ENCODE data around the gene EEF2K. TPM values are rescaled to one million over a fixed set of nuclear protein-coding genes. Genes with fewer than 3 reads are reported as not detected.

EEF2K gene
- total and polyA plus RNA-seq, 2 donors, result 5.8 to 8.6 TPM

DNA sequence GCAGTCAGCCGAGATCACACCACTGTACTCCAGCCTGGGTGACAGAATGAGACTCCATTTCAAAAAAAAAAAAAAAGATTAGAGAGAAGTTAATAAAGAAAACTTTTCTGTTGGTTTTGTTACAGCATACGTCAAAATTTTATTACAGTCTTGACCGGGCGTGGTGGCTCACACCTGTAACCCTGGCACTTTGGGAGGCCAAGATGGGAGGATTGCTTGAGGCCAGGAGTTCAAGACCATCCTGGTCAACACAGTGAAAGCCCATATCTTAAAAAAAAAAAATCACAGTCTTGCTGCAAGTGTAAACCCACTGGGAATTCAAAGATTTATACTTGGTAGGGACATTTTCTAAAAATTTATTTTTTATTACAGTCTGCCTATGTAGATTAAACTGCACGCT, 84.9 kb downstream of the EEF2K start:
- no peak for DNase-seq (ENCODE audit: low read depth in 6 of 9, low spot score in 9 of 9)
- Histone ChIP-seq H3K27ac (ENCODE audit: low read depth in 1 of 2, low read length in 1 of 2) (no peak overlapping the region), H3K9me3 (ENCODE audit: control insufficient read depth in 2 of 2, insufficient read depth in 1 of 2, low read length in 1 of 2) (no peaks in the 10 kb centered on the region), H3K36me3 (ENCODE audit: control insufficient read depth in 2 of 2, insufficient read depth in 2 of 2, low read length in 1 of 2) (no peaks in the 10 kb centered on the region), H3K4me1 (ENCODE audit: control insufficient read depth in 2 of 2, insufficient read depth in 2 of 2, low read length in 2 of 2) (no peaks in the 10 kb centered on the region), H3K27me3 (ENCODE audit: control insufficient read depth in 2 of 2, insufficient read depth in 1 of 2, low read length in 1 of 2) (no peaks in the 10 kb centered on the region), H3K4me3 (ENCODE audit: low read length in 2 of 2) (no peak overlapping the region)
- WGBS, result 98% methylated on average over 5 of the region's 5 CpGs

DNA sequence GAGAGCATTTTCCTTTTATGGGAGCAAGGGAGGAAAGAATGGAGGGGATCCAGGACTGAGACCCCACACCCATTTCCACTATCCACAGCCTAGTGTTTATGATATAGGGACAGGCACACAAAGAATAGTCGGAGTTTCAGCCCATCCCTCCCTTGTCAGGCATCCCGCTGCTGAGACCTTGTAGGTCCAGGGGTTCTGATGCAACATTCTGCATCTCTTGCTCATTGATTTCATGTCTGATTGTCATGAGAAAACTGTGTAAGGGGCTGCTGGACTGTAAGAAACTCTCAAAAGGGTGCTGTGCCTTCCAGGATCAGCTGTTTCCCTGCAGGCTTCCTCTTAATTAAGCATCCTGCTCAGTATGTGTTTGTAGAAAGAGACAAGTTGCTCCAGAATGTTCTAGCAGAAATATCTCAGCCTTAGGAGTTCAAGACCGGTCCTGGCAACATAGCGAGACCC, 85.8 kb downstream of the EEF2K start:
- H3K4me1 ChIP-seq (ENCODE audit: control insufficient read depth in 2 of 2, insufficient read depth in 2 of 2, low read length in 2 of 2), result peaks cover 4 to 7% of the 10 kb centered on the region in 2 donors
- DNase-seq (ENCODE audit: low read depth in 6 of 9, low spot score in 9 of 9), result no peak
- H3K27me3 ChIP-seq (ENCODE audit: control insufficient read depth in 2 of 2, insufficient read depth in 1 of 2, low read length in 1 of 2), result no peaks in the 10 kb centered on the region
- WGBS, result 95% methylated on average over 4 of the region's 4 CpGs
- H3K9me3 ChIP-seq (ENCODE audit: control insufficient read depth in 2 of 2, insufficient read depth in 1 of 2, low read length in 1 of 2), result no peaks in the 10 kb centered on the region
- H3K27ac ChIP-seq (ENCODE audit: low read depth in 1 of 2, low read length in 1 of 2), result no peak overlapping the region
- no peak overlapping the region for H3K4me3 ChIP-seq (ENCODE audit: low read length in 2 of 2)
- H3K36me3 ChIP-seq (ENCODE audit: control insufficient read depth in 2 of 2, insufficient read depth in 2 of 2, low read length in 1 of 2), result no peaks in the 10 kb centered on the region

DNA sequence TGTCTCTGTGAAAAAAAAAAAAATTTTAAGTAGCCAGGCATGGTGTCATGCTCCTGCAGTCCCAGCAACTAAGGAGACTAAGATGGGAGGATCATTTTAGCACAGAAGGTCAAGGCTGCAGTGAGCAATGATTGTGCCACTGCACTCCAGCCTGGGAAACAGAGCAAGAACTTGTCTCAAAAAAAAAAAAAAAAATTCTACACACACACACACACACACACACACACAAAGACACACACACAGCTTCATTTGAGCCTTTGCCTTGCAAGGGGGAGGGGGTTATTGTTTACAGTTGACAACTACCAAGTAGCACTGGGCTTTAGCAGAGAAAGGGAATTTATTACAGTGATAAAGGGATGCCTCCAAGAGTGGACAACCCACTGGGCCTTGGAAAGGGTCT, 86.2 kb downstream of the EEF2K start:
- no peaks in the 10 kb centered on the region for H3K27me3 ChIP-seq (ENCODE audit: control insufficient read depth in 2 of 2, insufficient read depth in 1 of 2, low read length in 1 of 2)
- no peaks in the 10 kb centered on the region for H3K36me3 ChIP-seq (ENCODE audit: control insufficient read depth in 2 of 2, insufficient read depth in 2 of 2, low read length in 1 of 2)
- no peak for DNase-seq (ENCODE audit: low read depth in 6 of 9, low spot score in 9 of 9)
- peaks cover 4 to 7% of the 10 kb centered on the region in 2 donors for H3K4me1 ChIP-seq (ENCODE audit: control insufficient read depth in 2 of 2, insufficient read depth in 2 of 2, low read length in 2 of 2)
- no peak overlapping the region for H3K27ac ChIP-seq (ENCODE audit: low read depth in 1 of 2, low read length in 1 of 2)
- H3K4me3 ChIP-seq (ENCODE audit: low read length in 2 of 2), result no peak overlapping the region
- H3K9me3 ChIP-seq (ENCODE audit: control insufficient read depth in 2 of 2, insufficient read depth in 1 of 2, low read length in 1 of 2), result no peaks in the 10 kb centered on the region

DNA sequence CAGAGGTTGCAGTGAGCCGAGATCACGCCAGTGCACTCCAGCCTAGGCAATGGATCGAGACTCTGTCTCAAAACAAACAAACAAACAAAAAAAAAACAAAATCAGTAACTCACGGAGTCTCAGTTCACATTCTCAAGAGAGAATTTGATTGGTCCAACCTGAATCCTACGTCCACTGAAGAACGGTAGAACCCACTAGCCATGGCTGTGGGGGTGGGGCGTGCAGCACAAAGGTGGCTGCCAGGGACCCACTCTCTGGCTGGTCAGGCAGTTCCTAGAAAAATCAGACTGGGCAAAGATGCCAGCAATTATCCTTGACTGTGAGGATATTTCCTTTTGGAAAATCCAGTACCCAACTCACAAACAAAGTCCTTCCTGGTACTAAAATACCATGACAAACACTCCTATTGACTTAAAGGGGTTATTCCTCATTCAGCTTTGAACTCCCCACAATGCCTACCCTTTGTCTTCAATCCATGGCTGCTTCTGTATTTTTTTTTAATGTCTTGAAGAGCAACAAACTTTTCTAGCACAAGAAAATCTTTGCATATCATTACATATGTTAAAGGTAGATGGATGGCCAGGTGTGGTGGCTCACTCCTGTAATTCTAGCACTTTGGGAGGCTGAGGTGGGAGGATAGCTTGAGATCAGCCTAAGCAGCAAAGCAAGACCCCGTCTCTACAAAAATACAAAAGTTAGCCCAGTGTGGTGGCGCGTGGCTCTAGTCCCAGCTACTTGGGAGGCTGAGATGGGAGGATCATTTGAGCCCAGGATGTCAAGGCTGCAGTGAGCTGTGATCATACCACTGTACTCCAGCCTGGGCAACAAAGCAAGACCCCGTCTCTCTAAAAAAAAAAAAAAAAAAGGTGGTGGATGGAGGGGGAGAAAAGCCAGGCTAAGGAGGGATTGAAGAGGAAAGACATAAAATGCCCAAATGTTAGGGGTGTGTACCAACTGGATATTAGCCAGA, 87.3 kb downstream of the EEF2K start:
- Histone ChIP-seq H3K4me1 (ENCODE audit: control insufficient read depth in 2 of 2, insufficient read depth in 2 of 2, low read length in 2 of 2) (peaks cover 6 to 13% of the 10 kb centered on the region in 2 donors), H3K27me3 (ENCODE audit: control insufficient read depth in 2 of 2, insufficient read depth in 1 of 2, low read length in 1 of 2) (no peaks in the 10 kb centered on the region), H3K36me3 (ENCODE audit: control insufficient read depth in 2 of 2, insufficient read depth in 2 of 2, low read length in 1 of 2) (no peaks in the 10 kb centered on the region), H3K4me3 (ENCODE audit: low read length in 2 of 2) (no peak overlapping the region), H3K27ac (ENCODE audit: low read depth in 1 of 2, low read length in 1 of 2) (no peak overlapping the region), H3K9me3 (ENCODE audit: control insufficient read depth in 2 of 2, insufficient read depth in 1 of 2, low read length in 1 of 2) (no peaks in the 10 kb centered on the region)
- 96% methylated on average over 11 of the region's 11 CpGs for WGBS
- no peak for DNase-seq (ENCODE audit: low read depth in 6 of 9, low spot score in 9 of 9)

DNA sequence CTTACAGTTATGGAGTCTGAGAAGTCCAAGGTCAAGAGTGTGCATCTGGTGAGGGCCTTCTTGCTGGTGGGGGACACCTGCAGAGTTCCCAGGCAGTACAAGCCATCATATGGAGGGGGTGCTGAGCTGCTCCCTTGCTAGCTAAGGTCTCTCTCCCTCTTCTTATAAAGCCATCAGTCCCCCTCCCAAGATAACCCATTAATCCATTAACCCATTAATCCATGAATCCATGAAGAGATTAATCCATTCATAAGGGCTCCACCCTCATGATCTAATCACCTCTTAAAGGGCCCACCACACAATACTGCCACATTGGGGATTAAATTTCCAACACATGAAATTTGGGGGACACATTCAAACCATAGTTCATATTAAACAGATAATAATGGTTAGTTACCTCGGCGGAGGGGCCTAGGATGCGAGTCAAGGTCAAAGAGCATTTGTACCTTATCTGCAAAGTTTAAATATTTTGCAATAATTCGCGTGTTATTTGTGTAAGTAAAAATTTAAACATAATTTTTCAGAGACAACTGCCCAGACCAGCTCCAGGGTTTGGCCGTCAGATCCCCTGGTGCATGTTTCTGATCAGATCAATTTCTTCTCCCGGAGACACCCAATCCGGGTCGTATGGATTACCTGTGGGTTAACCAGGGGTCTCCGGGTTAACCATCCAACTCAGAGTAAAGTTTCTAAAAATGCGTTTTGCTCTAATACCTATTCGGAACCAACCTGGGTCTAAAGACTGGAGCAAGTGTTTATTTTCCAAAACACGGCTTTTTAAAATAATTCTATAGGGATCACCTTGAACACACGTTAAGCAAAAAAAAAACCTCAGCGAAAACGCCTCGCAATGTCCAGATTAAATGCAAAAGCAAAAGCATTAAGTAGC, 90.4 kb downstream of the EEF2K start:
- 4% methylated on average over 17 of the region's 17 CpGs for WGBS
- Histone ChIP-seq H3K4me3 (ENCODE audit: low read length in 2 of 2) (peak overlapping the region; percentile 69 to 86), H3K27me3 (ENCODE audit: control insufficient read depth in 2 of 2, insufficient read depth in 1 of 2, low read length in 1 of 2) (no peaks in the 10 kb centered on the region)

DNA sequence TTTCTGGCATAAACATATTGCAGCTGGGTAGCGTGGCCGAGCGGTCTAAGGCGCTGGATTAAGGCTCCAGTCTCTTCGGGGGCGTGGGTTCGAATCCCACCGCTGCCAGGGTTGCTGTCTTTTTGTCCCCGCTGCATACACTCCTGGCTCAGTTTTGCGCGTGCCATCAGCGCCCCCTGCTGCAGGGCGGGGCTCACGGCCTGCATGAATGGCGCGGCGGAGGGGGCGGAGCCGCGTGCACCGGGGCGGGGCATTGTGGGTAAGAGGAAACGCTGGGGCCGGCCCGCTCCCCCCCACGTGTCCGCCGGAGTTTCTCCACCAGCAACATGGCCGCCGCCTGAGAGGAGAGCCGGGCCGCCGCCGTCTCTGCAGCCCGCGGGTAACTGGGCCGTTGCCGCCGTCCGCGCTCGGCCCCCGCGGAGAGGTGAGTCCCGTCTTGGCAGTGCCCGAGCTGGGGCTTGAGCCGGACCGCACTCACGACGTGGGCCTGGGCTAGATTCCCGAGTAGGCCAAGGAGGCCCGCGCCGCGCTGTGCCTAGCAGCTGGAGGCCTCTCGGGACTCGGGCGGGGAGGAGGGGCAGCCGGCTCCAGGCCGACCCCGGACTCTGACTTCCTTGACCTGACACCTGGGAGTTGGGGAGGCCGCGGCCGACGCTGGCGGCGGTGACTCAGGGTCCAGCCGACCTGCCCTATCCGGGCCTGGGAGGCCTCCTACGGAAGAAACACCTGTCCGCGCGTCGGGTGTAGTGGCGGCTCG, 91.2 kb downstream of the EEF2K start, which contains the start of gene POLR3E:
Gene POLR3E, plus strand, starts transcription at position 296 of the 757 bp plus-strand sequence. CDS start 5,560 bp downstream, outside the sequence.
- H3K27me3 ChIP-seq (ENCODE audit: control insufficient read depth in 2 of 2, insufficient read depth in 1 of 2, low read length in 1 of 2), result no peaks in the 10 kb centered on the region
- WGBS, result under 1% methylated on average over 76 of the region's 76 CpGs
- peaks cover 3% of the 10 kb centered on the region in 2 donors for H3K36me3 ChIP-seq (ENCODE audit: control insufficient read depth in 2 of 2, insufficient read depth in 2 of 2, low read length in 1 of 2)
- peaks cover 7 to 14% of the 10 kb centered on the region in 2 donors for H3K4me1 ChIP-seq (ENCODE audit: control insufficient read depth in 2 of 2, insufficient read depth in 2 of 2, low read length in 2 of 2)
- peak; percentile 96 to 100 (median 99) for DNase-seq (ENCODE audit: low read depth in 6 of 9, low spot score in 9 of 9)
- H3K4me3 ChIP-seq (ENCODE audit: low read length in 2 of 2), result peak within 1 kb of the TSS; percentile 86 to 95
- H3K9me3 ChIP-seq (ENCODE audit: control insufficient read depth in 2 of 2, insufficient read depth in 1 of 2, low read length in 1 of 2), result no peaks in the 10 kb centered on the region
- peak within 1 kb of the TSS; percentile 90 to 96 for H3K27ac ChIP-seq (ENCODE audit: low read depth in 1 of 2, low read length in 1 of 2)

More for the DNA sequence above, 90.4 kb downstream of the EEF2K start:
- H3K27ac ChIP-seq (ENCODE audit: low read depth in 1 of 2, low read length in 1 of 2), result peak overlapping the region in 1 of 2 donors; percentile 41
- peaks cover 7 to 14% of the 10 kb centered on the region in 2 donors for H3K4me1 ChIP-seq (ENCODE audit: control insufficient read depth in 2 of 2, insufficient read depth in 2 of 2, low read length in 2 of 2)
- DNase-seq (ENCODE audit: low read depth in 6 of 9, low spot score in 9 of 9), result peak in 1 of 9 donors; percentile 22
- peaks cover 0 to 3% of the 10 kb centered on the region in 2 donors for H3K36me3 ChIP-seq (ENCODE audit: control insufficient read depth in 2 of 2, insufficient read depth in 2 of 2, low read length in 1 of 2)
- no peaks in the 10 kb centered on the region for H3K9me3 ChIP-seq (ENCODE audit: control insufficient read depth in 2 of 2, insufficient read depth in 1 of 2, low read length in 1 of 2)

DNA sequence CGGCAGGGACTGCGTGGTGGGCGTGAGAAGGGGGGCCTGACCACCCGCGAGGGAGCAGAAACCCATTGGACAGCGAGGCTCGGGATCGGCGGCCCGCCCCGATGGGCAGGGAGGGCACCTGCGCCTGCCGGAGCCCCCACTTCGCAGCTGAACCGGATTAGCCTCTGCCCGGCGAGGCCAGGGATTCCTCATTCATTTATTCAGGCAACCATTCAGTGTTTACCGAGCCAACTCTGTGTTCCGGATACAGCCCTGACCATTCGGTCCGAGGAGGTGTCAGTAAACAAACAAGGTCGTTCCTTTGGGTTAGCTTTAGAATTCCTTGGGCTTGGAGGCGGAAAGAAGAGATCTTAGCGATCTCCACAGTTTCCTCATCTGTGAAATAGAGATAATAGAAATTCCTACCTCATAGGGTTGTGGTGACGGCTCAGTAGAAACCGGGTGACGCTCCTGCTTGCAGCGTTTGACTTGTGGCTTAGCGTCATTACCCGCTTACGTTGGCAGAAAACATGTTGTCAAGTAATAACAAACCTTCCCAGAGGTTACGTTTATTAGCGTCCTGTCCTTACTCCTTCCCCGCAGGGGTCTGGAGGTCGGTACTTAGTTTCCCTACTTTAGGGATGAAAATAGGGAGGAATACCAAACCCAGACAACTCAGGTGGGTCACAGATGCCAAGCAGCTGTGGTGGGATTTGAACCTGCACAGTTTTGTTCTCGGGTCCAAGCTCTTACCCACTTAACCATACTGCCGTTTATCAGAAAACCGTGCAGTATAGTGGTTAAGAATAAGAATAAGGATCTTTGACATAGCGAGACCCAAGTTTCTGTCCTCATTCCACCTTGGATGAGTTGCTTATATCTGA, 92.0 kb downstream of the EEF2K start:
- WGBS, result under 1% methylated on average over 39 of the region's 39 CpGs
- peak; percentile 73 to 96 (median 90) for DNase-seq (ENCODE audit: low read depth in 6 of 9, low spot score in 9 of 9)
- Histone ChIP-seq H3K9me3 (ENCODE audit: control insufficient read depth in 2 of 2, insufficient read depth in 1 of 2, low read length in 1 of 2) (no peaks in the 10 kb centered on the region), H3K4me1 (ENCODE audit: control insufficient read depth in 2 of 2, insufficient read depth in 2 of 2, low read length in 2 of 2) (peaks cover 7 to 14% of the 10 kb centered on the region in 2 donors), H3K4me3 (ENCODE audit: low read length in 2 of 2) (peak overlapping the region; percentile 86 to 95), H3K27ac (ENCODE audit: low read depth in 1 of 2, low read length in 1 of 2) (peak overlapping the region; percentile 90 to 96), H3K27me3 (ENCODE audit: control insufficient read depth in 2 of 2, insufficient read depth in 1 of 2, low read length in 1 of 2) (no peaks in the 10 kb centered on the region), H3K36me3 (ENCODE audit: control insufficient read depth in 2 of 2, insufficient read depth in 2 of 2, low read length in 1 of 2) (peaks cover 8 to 10% of the 10 kb centered on the region in 2 donors)

DNA sequence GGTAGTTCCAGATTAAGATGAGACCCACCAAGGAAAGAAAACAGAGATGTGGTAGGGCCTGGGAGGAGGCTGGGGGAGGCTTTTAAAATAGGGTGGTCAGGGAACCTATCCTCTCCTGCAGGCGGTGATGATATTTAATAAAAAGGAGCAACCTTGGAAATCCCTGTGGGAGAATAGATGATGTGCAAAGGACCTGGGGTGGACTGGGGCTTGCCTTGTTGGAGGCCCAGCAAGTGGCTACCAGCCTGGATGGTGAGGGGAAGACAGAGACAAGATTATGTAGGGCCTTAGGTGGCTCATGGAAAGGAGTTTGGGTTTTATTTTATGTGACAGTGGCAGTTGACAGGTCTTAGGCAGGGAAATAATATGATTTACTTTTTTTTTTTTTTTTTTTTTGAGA, 93.0 kb downstream of the EEF2K start:
- Histone ChIP-seq H3K27ac (ENCODE audit: low read depth in 1 of 2, low read length in 1 of 2) (no peak overlapping the region), H3K4me1 (ENCODE audit: control insufficient read depth in 2 of 2, insufficient read depth in 2 of 2, low read length in 2 of 2) (peaks cover 7 to 14% of the 10 kb centered on the region in 2 donors), H3K36me3 (ENCODE audit: control insufficient read depth in 2 of 2, insufficient read depth in 2 of 2, low read length in 1 of 2) (peaks cover 8 to 16% of the 10 kb centered on the region in 2 donors), H3K4me3 (ENCODE audit: low read length in 2 of 2) (no peak overlapping the region), H3K27me3 (ENCODE audit: control insufficient read depth in 2 of 2, insufficient read depth in 1 of 2, low read length in 1 of 2) (no peaks in the 10 kb centered on the region), H3K9me3 (ENCODE audit: control insufficient read depth in 2 of 2, insufficient read depth in 1 of 2, low read length in 1 of 2) (no peaks in the 10 kb centered on the region)
- DNase-seq (ENCODE audit: low read depth in 6 of 9, low spot score in 9 of 9), result no peak
- 100% methylated on average over 1 of the region's 1 CpG for WGBS
